ENCODE results near the gene RNF41.
A peak's percentile ranks its signal among the peaks of the same experiment; 100 is the strongest.

RNF41 gene

DNA sequence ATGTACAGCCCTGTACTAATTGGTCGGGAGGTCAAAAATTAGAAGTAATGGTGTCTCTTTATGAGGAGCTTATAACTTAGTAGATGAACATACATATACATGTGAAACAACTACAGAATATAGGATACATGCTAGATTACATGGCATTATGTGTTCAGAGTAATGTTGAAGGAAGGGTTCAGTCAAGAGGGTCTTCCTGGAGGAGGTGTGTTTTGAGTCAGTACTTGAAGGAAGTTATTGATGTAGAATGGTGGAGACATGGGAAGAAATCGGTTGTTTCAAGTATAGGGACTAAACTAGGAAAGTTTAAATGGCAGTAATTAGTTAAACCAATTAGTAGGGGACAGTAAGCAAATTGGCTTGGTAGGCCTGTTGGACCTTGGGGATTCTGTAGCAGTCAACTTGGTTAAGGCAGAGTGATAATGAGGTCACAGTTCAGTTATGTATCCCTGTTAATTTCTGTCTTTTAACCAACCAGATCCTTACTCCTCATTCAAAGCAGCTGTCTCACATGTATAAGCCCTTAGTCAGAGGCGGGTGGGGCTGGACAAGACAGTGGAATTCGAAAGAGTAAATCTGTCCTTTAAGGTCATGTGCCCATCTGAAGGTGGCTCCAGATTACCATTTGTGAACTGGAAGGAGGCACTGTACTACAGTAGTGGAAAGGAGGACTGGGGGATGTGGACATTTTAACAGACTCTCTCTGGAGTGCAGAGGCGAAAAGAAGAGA lies 39.9 kb upstream of the RNF41 start:
- TF ChIP-seq, protein P1, sequence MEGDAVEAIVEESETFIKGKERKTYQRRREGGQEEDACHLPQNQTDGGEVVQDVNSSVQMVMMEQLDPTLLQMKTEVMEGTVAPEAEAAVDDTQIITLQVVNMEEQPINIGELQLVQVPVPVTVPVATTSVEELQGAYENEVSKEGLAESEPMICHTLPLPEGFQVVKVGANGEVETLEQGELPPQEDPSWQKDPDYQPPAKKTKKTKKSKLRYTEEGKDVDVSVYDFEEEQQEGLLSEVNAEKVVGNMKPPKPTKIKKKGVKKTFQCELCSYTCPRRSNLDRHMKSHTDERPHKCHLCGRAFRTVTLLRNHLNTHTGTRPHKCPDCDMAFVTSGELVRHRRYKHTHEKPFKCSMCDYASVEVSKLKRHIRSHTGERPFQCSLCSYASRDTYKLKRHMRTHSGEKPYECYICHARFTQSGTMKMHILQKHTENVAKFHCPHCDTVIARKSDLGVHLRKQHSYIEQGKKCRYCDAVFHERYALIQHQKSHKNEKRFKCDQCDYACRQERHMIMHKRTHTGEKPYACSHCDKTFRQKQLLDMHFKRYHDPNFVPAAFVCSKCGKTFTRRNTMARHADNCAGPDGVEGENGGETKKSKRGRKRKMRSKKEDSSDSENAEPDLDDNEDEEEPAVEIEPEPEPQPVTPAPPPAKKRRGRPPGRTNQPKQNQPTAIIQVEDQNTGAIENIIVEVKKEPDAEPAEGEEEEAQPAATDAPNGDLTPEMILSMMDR (conservative IDR thresholded peaks at IDR 0.05; ENCODE audit: low read depth, low read length): no peak
- no peak for DNase-seq (ENCODE audit: low read depth)
- no peak overlapping the region for H3K4me3 ChIP-seq (ENCODE audit: low read length)

DNA sequence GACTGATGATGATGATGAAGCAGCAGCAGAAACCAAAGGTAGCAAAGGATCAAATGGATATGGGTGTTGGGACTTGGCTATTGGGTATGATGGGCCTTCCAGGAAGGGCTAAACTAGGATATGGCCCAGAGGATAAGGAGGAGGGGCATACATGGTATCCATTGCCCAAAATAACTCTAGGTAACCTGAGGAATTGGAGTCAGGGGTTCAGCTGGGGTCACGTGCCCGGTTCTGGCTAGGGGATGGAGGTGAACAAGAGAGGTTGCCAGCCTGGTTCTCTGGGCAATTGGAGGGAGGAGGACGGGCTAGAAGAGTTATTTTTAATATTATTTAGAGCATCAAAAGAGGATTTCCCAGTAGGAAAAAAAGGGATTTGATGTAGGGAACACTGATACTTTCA lies 39.2 kb upstream of the RNF41 start:
- TF ChIP-seq, protein P1 (conservative IDR thresholded peaks at IDR 0.05; ENCODE audit: low read depth, low read length): no peak
- no peak for DNase-seq (ENCODE audit: low read depth)
- H3K4me3 ChIP-seq (ENCODE audit: low read length): no peak overlapping the region

DNA sequence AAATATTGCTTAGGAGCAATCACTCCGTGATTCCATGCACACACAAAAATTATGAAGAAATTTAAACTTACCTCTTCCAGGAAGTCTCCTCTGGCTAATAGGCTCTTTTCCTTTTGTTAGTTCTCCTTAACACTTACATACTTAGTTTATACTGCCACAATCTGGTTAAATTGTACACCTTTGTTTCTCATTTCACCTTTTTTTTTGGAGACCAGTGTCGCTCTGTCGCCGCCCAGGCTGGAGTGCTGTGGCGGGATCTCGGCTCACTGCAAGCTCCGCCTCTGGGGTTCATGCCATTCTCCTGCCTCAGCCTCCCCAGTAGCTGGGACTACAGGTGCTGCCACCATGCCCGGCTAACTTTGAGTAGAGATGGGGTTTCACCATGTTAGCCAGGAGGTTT lies 38.7 kb upstream of the RNF41 start:
- no peak overlapping the region for H3K4me3 ChIP-seq (ENCODE audit: low read length)
- DNase-seq (ENCODE audit: low read depth): no peak
- TF ChIP-seq, protein P1 (conservative IDR thresholded peaks at IDR 0.05; ENCODE audit: low read depth, low read length): no peak

DNA sequence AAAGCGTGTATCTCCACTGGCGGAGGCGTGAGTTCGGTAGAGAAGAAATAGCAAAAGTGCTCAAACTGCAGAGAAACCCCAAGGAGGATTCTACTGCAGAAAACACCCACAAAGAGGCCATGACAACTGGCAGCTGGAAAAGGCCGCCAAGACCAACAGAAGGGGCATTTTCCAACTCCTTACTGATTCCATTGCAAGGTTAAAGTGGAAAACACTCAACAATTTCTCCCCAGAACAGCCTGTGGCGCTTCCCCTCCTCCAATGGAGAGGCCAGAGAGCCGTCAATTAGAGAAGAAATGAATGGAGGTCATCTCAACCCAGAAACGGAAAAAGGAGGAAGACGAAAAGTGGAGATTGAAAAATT lies 37.1 kb upstream of the RNF41 start:
- DNase-seq (ENCODE audit: low read depth): no peak
- TF ChIP-seq, protein P1 (conservative IDR thresholded peaks at IDR 0.05; ENCODE audit: low read depth, low read length): no peak
- peak overlapping the region; percentile 70 for H3K4me3 ChIP-seq (ENCODE audit: low read length)

DNA sequence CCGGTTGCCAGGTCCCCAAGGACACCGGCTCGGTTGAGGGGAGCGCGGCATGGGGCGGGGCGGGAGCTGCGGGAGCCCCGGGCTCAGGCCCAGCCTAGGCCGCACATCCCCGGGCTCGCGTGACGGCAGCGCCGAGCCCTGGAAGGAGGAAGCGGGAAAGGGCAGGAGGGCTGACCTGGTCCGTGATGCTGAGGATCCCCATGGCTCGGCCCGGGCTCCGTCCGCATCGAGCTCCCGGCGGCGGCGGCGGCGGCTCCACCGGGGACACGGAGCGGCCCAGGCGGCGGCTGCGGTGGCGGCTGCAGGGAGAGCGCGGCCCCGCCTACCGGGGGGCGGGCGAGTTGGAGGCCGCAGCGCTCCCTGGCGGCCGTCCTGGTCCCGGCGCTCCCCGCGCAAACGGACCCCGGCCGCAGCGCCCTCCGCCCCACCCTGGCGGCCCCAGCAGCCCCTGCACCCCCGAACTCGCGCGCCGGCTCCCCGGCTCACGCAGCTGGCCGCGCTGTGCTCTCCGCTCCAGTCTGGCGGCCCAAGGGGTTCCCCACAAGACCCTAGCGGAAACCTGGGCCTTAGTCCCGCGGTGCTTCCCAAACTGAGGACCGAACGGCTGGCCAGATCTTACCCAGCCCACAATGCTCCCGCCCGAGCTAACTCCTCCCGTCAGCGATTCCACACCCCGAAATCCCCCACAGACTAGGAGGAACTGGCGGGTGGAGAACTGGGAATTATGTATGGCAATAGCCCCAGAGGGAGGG lies 36.5 kb upstream of the RNF41 start, which contains the start of gene ANKRD52:
ANKRD52 (minus strand) TSS at position 317 of the 752 bp plus-strand sequence; CDS start at position 202, 115 bp downstream.
- H3K4me3 ChIP-seq (ENCODE audit: low read length): peak within 1 kb of the TSS; percentile 85
- TF ChIP-seq, protein P1 (conservative IDR thresholded peaks at IDR 0.05; ENCODE audit: low read depth, low read length): peak; percentile 43
- no peak for DNase-seq (ENCODE audit: low read depth)

DNA sequence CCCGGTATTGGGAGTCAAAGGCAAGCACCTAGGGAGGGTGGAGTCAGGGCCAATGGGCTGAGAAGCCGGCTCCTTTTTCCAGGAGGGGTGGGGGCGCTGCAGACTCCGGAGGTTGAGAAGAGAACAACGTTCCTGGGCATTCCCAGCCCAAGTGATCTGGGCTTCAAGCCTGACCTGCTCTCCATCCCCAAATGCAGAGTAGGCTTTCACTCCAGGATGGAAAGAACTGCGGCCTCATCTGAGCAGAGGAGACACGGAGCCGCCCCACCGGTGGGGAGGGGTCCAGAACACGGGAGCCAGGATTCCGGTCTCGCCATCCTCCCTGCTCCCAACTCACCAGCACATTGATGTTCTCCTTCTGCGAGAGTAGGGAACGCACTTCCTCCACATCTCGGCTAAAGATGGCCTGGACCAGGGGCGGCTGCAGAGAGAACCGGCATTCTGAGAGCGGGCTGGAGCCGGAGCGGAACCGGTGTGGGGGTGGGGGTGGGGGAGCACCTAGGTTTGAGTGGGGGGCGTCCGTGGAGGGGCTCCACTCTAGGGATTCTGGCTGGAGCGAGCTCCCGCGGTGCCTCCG lies 35.9 kb upstream of the RNF41 start:
- TF ChIP-seq, protein P1 (conservative IDR thresholded peaks at IDR 0.05; ENCODE audit: low read depth, low read length): peak; percentile 22
- no peak for DNase-seq (ENCODE audit: low read depth)

More for the DNA sequence above, 35.9 kb upstream of the RNF41 start:
- peak overlapping the region; percentile 85 for H3K4me3 ChIP-seq (ENCODE audit: low read length)
